GM23338 (cell line): ENCODE data around the gene MAN2C1. TPM values are rescaled to one million over a fixed set of nuclear protein-coding genes. Genes with fewer than 3 reads are reported as not detected.

Experiments
- ATAC-seq: fragments of 200-7000 bp; cut with Tn5 transposase; 3 replicates; pipeline ENCODE4 v1.9.1; 2020
- DNase-seq: peaks from one replicate; pipeline ENCODE4 v3.0.0-alpha.2; 2015; ENCODE audit warnings: low spot score
- H2AFZ ChIP-seq: fragments of 200-600 bp; sonication (generic); 2 replicates; pipeline ENCODE4 v1.8.0; 2016; ENCODE audit warnings: antibody characterized with exemption, mild to moderate bottlenecking, moderate library complexity
- H3F3A ChIP-seq: fragments of 200-600 bp; sonication (generic); replicated peaks from 2 replicates; pipeline ENCODE4 v1.8.0; 2017; ENCODE audit warnings: antibody characterized with exemption, mixed run types, low read depth
- H3K27ac ChIP-seq: fragments of 200-600 bp; sonication (generic); 2 replicates; pipeline ENCODE4 v1.6.1; 2016; ENCODE audit warnings: low read depth
- H3K27me3 ChIP-seq: fragments of 200-600 bp; sonication (generic); 2 replicates; pipeline ENCODE4 v1.8.0; 2016; ENCODE audit warnings: mild to moderate bottlenecking, mixed run types, moderate library complexity; ENCODE audit not compliant: insufficient read depth
- H3K36me3 ChIP-seq: fragments of 200-600 bp; sonication (generic); 2 replicates; pipeline ENCODE4 v1.8.0; 2016; ENCODE audit warnings: mild to moderate bottlenecking; ENCODE audit not compliant: insufficient read depth
- H3K4me1 ChIP-seq: fragments of 200-600 bp; sonication (generic); 2 replicates; pipeline ENCODE4 v1.8.0; 2016; ENCODE audit warnings: mild to moderate bottlenecking, moderate library complexity; ENCODE audit not compliant: insufficient read depth
- H3K4me2 ChIP-seq: fragments of 200-600 bp; sonication (generic); 2 replicates; pipeline ENCODE4 v1.7.1; 2017; ENCODE audit warnings: mixed run types
- H3K4me3 ChIP-seq: fragments of 200-600 bp; sonication (generic); 2 replicates; pipeline ENCODE4 v1.6.1; 2016; ENCODE audit warnings: mixed run types
- H3K79me2 ChIP-seq: fragments of 200-600 bp; sonication (generic); replicated peaks from 2 replicates; pipeline ENCODE4 v1.8.0; 2017; ENCODE audit warnings: mild to moderate bottlenecking; ENCODE audit not compliant: insufficient read depth
- H3K9me2 ChIP-seq: fragments of 200-600 bp; sonication (generic); 2 replicates; pipeline ENCODE4 v1.8.0; 2017; ENCODE audit not compliant: insufficient read depth
- H4K20me1 ChIP-seq: fragments of 200-600 bp; sonication (generic); replicated peaks from 2 replicates; pipeline ENCODE4 v1.8.0; 2017; ENCODE audit warnings: mild to moderate bottlenecking; ENCODE audit not compliant: insufficient read depth
- H3K27ac Mint-ChIP-seq: 2 replicates; pipeline ENCODE4 v1.8.0; 2020; ENCODE audit warnings: inconsistent platforms, mild to moderate bottlenecking, moderate library complexity, mixed read lengths
- H3K27me3 Mint-ChIP-seq: 3 replicates; pipeline ENCODE4 v1.8.0; 2022; ENCODE audit warnings: low read depth, mild to moderate bottlenecking, moderate library complexity, mixed read lengths, inconsistent platforms; ENCODE audit not compliant: insufficient read depth, poor library complexity
- H3K36me3 Mint-ChIP-seq: 3 replicates; pipeline ENCODE4 v1.8.0; 2021; ENCODE audit warnings: low read depth, mild to moderate bottlenecking, inconsistent platforms, moderate library complexity, mixed read lengths
- H3K4me1 Mint-ChIP-seq: 3 replicates; pipeline ENCODE4 v1.8.0; 2020; ENCODE audit warnings: mild to moderate bottlenecking, inconsistent platforms, mixed read lengths
- H3K4me3 Mint-ChIP-seq: 3 replicates; pipeline ENCODE4 v1.8.0; 2021; ENCODE audit warnings: moderate library complexity, mild to moderate bottlenecking, inconsistent platforms, mixed read lengths
- H3K9me3 Mint-ChIP-seq: 3 replicates; pipeline ENCODE4 v1.8.0; 2020; ENCODE audit warnings: moderate library complexity, mild to moderate bottlenecking, inconsistent platforms, mixed read lengths
- CREB1 ChIP-seq: fragments of 250-450 bp; sonication (Bioruptor Pico); IDR thresholded peaks from 2 replicates; pipeline ENCODE4 v1.5.0; 2020; ENCODE audit warnings: low read depth, mild to moderate bottlenecking, moderate library complexity
- NANOG ChIP-seq: IDR thresholded peaks from 2 replicates; pipeline ENCODE4 v1.6.1; 2016; ENCODE audit warnings: antibody characterized with exemption, borderline replicate concordance
- POLR2AphosphoS5 ChIP-seq: IDR thresholded peaks from 2 replicates; pipeline ENCODE4 v1.6.1; 2016; ENCODE audit warnings: antibody characterized with exemption, low read depth
- STAT1 ChIP-seq: IDR thresholded peaks from one replicate; pipeline ENCODE4 v1.6.1; 2016; ENCODE audit warnings: antibody characterized with exemption; ENCODE audit not compliant: unreplicated experiment
- ZNF114 ChIP-seq: fragments of 250-450 bp; sonication (Bioruptor Pico); IDR thresholded peaks from 2 replicates; pipeline ENCODE4 v1.5.0; 2020; ENCODE audit warnings: mild to moderate bottlenecking, moderate library complexity
- polyA plus RNA-seq: library from polyadenylated mRNA; unstranded; fragments of >200 nt; fragmentation: Nextera tagmentation; extraction: Ambion mirVana; gene quantifications from 2 replicates; pipeline ENCODE4 v1.2.1, GENCODE V29; 2016
- total RNA-seq: library from RNA; depleted of rRNA; stranded (reverse); fragments of >200 nt; shearing (Covaris generic); gene quantifications from 2 replicates; pipeline ENCODE4 v1.2.3, GENCODE V29; 2014
- TF ChIP-seq, protein P1 (sequence below): IDR thresholded peaks from one replicate; pipeline ENCODE4 v1.6.1; 2018; ENCODE audit warnings: antibody characterized with exemption; ENCODE audit not compliant: unreplicated experiment
- TF ChIP-seq, protein P2 (sequence below), 2 experiments: fragments of 200-600 bp in 1 of 2; sonication (generic) in 1 of 2; conservative IDR thresholded peaks; 2 replicates each; pipeline versions ENCODE4 v1.5.1 to v1.6.1; 2016 to 2017; ENCODE audit warnings: antibody characterized with exemption in 2 of 2, low read depth in 2 of 2, mild to moderate bottlenecking in 2 of 2, moderate library complexity in 1 of 2
- TF ChIP-seq, protein P3 (sequence below): IDR thresholded peaks from 2 replicates; pipeline ENCODE4 v1.6.1; 2016; ENCODE audit warnings: antibody characterized with exemption

The MAN2C1 gene
- total and polyA plus RNA-seq, 2 experiments from 2014 or later, result 42.3 to 129 TPM

DNA sequence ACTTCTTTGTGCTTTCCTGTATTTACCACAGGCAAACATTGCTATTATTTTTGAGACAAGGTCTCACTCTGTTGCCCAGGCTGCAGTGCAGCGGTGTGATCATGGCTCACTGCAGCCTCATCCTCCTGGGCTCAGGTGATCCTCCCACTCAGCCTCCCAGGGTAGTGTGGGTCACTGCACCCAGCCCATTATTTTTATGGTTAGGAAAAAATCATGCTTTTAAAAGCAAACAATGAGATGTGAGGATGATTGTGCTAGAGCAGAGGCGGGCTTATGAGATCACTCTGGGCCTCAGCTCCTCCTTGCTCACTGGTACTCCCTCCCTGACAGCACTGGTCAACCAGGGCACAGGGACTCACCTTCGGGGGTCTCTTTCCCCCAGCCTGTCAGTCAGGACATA, 2.2 kb downstream of the MAN2C1 start (continued):
- TF ChIP-seq, protein P1, sequence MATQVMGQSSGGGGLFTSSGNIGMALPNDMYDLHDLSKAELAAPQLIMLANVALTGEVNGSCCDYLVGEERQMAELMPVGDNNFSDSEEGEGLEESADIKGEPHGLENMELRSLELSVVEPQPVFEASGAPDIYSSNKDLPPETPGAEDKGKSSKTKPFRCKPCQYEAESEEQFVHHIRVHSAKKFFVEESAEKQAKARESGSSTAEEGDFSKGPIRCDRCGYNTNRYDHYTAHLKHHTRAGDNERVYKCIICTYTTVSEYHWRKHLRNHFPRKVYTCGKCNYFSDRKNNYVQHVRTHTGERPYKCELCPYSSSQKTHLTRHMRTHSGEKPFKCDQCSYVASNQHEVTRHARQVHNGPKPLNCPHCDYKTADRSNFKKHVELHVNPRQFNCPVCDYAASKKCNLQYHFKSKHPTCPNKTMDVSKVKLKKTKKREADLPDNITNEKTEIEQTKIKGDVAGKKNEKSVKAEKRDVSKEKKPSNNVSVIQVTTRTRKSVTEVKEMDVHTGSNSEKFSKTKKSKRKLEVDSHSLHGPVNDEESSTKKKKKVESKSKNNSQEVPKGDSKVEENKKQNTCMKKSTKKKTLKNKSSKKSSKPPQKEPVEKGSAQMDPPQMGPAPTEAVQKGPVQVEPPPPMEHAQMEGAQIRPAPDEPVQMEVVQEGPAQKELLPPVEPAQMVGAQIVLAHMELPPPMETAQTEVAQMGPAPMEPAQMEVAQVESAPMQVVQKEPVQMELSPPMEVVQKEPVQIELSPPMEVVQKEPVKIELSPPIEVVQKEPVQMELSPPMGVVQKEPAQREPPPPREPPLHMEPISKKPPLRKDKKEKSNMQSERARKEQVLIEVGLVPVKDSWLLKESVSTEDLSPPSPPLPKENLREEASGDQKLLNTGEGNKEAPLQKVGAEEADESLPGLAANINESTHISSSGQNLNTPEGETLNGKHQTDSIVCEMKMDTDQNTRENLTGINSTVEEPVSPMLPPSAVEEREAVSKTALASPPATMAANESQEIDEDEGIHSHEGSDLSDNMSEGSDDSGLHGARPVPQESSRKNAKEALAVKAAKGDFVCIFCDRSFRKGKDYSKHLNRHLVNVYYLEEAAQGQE, result no peak
- no peak for TF ChIP-seq POLR2AphosphoS5
- TF ChIP-seq ZNF114 (CRISPR knock-in tag), result no peak

DNA sequence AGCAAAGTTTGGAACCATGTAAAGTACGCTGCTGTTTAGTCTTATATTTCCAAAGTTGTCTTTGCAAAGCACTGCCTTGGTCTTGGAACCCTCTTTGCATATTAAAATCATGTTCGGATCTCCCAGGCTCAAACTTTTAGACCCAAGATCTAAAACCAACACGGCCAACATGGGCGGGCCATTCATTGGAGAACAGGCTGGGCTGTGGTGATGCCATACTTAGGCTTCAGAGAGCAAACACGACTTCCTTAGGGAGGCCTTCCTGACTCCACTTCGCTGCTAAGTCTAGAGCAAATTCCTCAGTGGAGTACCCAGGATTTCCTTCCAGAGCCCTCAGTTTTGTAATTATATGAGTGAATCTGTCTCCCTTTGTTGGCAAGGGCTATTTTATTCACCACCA, 3.5 kb downstream of the MAN2C1 start:
- no peaks in the 10 kb centered on the region for H3K36me3 ChIP-seq
- H3F3A ChIP-seq, result peaks cover 13% of the 10 kb centered on the region; the same call in 1 of the 2 replicates
- H3K4me1 ChIP-seq, result peaks cover 10% of the 10 kb centered on the region; the same call in 1 of the 2 replicates
- no peak overlapping the region for H2AFZ ChIP-seq
- no peaks in the 10 kb centered on the region for H3K27me3 ChIP-seq
- H3K79me2 ChIP-seq, result no peaks in the 10 kb centered on the region
- no peak overlapping the region for H3K4me3 ChIP-seq
- TF ChIP-seq, protein P2, sequence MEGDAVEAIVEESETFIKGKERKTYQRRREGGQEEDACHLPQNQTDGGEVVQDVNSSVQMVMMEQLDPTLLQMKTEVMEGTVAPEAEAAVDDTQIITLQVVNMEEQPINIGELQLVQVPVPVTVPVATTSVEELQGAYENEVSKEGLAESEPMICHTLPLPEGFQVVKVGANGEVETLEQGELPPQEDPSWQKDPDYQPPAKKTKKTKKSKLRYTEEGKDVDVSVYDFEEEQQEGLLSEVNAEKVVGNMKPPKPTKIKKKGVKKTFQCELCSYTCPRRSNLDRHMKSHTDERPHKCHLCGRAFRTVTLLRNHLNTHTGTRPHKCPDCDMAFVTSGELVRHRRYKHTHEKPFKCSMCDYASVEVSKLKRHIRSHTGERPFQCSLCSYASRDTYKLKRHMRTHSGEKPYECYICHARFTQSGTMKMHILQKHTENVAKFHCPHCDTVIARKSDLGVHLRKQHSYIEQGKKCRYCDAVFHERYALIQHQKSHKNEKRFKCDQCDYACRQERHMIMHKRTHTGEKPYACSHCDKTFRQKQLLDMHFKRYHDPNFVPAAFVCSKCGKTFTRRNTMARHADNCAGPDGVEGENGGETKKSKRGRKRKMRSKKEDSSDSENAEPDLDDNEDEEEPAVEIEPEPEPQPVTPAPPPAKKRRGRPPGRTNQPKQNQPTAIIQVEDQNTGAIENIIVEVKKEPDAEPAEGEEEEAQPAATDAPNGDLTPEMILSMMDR (conservative IDR thresholded peaks at IDR 0.05; ENCODE audit: low read depth in 2 of 2), result no peak
- no peak for TF ChIP-seq POLR2AphosphoS5
- TF ChIP-seq STAT1, result no peak
- no peak for TF ChIP-seq NANOG
- H3K4me2 ChIP-seq, result no peak overlapping the region
- no peak overlapping the region for H3K27ac Mint-ChIP-seq
- no peak overlapping the region for H3K4me3 Mint-ChIP-seq
- no peaks in the 10 kb centered on the region; the same call in 2 of the 3 replicates for H3K9me3 Mint-ChIP-seq
- DNase-seq, result no peak
- no peak for ATAC-seq
- H3K36me3 Mint-ChIP-seq, result peaks cover 35% of the 10 kb centered on the region
- H3K4me1 Mint-ChIP-seq, result peaks cover 10% of the 10 kb centered on the region
- H4K20me1 ChIP-seq, result no peaks in the 10 kb centered on the region; the same call in none of the 2 replicates
- no peaks in the 10 kb centered on the region for H3K9me2 ChIP-seq
- H3K27me3 Mint-ChIP-seq, result peaks cover 13% of the 10 kb centered on the region
- no peak overlapping the region for H3K27ac ChIP-seq

DNA sequence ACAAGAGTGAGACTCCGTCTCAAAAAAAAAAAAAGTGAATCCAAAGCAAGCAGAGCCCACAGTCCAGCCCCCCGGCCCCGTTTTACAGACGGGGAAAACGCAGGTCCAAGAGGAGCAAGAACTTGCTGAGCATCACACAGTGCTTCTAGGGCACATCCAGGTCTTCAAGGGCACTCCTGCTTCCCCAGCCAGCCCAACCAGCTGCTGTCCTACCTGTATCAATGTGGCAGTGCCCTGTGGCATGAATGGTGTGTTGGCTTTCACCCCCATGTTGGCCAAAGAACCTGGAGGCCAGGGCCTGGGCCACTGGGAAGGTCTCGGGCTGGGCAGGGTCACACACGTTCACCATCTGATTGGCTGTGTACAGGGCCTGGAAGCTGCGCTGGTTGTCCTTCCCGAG, 4.6 kb downstream of the MAN2C1 start:
- Mint-ChIP-seq H3K36me3 (peaks cover 36% of the 10 kb centered on the region), H3K27ac (no peak overlapping the region), H3K4me3 (no peak overlapping the region), H3K9me3 (no peaks in the 10 kb centered on the region; the same call in 2 of the 3 replicates), H3K27me3 (peaks cover 17% of the 10 kb centered on the region), H3K4me1 (no peaks in the 10 kb centered on the region; the same call in 1 of the 3 replicates)
- ATAC-seq, result no peak
- no peak overlapping the region for H3K4me3 ChIP-seq
- H3K27me3 ChIP-seq, result no peaks in the 10 kb centered on the region
- H4K20me1 ChIP-seq, result no peaks in the 10 kb centered on the region
- DNase-seq, result no peak
- no peaks in the 10 kb centered on the region for H3K79me2 ChIP-seq
- H3F3A ChIP-seq, result peaks cover 2% of the 10 kb centered on the region; the same call in 1 of the 2 replicates
- H3K27ac ChIP-seq, result no peak overlapping the region
- no peak overlapping the region for H3K4me2 ChIP-seq
- H3K36me3 ChIP-seq, result no peaks in the 10 kb centered on the region
- no peak overlapping the region for H2AFZ ChIP-seq
- H3K9me2 ChIP-seq, result no peaks in the 10 kb centered on the region
- no peaks in the 10 kb centered on the region for H3K4me1 ChIP-seq
- TF ChIP-seq, protein P3, sequence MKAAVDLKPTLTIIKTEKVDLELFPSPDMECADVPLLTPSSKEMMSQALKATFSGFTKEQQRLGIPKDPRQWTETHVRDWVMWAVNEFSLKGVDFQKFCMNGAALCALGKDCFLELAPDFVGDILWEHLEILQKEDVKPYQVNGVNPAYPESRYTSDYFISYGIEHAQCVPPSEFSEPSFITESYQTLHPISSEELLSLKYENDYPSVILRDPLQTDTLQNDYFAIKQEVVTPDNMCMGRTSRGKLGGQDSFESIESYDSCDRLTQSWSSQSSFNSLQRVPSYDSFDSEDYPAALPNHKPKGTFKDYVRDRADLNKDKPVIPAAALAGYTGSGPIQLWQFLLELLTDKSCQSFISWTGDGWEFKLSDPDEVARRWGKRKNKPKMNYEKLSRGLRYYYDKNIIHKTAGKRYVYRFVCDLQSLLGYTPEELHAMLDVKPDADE, result no peak
- TF ChIP-seq CREB1 (no peak), STAT1 (no peak), ZNF114 (CRISPR knock-in tag) (no peak)
